GM10248 (cell line): ENCODE data around the gene RUNX1.

ENCODE experiments used
- CTCF ChIA-PET: fragments of 300-600 bp; sonication (Branson Sonifier 250); formaldehyde crosslinking; extraction: SDS; loops from one replicate; lab custom pipeline; 2021; ENCODE audit warnings: antibody characterized with exemption; lab: Yijun Ruan, JAX
- POLR2A ChIA-PET: fragments of 350-650 bp; sonication (Branson Sonifier 250); formaldehyde crosslinking; extraction: SDS; loops from one replicate; lab custom pipeline; 2020; ENCODE audit warnings: antibody characterized with exemption; lab: Yijun Ruan, JAX
- DNase-seq: peaks from one replicate; pipeline ENCODE4 v3.0.0; 2012; ENCODE audit errors: extremely low spot score
- TF ChIP-seq, protein P1 (sequence below): IDR thresholded peaks from 2 replicates; pipeline ENCODE4 v1.5.1; 2012; ENCODE audit warnings: mild to moderate bottlenecking, low read depth; ENCODE audit errors: extremely low read depth, missing control alignments, control extremely low read depth

The RUNX1 gene

DNA sequence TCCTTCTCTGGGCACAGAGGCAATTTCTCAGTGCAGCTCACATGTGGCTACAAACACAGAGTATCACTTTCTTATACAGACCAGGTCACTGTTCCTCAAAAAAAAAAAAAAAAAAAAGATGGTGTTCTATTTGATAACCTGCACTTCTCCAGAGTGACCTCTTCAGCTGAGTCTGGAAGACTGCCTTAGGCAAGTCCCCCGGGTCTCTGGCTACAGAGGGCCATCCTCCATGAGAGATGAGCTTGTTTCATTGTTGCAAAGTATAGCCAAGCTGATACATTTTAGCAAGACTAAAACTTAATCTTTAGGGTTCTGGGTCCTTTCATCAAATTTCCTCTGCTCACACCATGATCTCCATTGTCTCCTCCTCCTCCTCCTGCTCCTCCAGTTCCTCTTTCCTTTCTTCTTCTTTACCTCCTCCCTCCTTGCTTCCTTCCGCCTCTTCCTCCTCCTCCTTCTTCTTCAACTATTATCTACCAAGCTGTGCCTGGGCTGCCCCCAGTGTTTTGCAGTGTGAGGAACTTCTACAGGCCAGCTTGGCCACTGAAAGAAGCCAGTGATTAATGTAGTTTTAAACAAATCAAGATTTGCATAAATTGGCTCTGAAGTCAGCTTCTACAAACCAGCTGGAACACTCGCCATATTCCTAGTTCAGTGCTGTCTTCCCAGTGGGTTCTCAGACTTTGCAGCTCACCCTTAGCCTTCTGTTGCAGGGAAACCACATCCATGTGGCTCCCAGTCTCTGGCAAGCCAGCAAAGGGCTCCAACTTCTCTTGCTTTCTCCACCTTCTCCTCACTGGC, 139.4 kb downstream of the RUNX1 start:
- ChIA-PET POLR2A (no interaction called here), CTCF (interaction anchor here (0.6 to 1.3 kb wide), 3 partner anchors 11 to 142 kb away, joined by 3 to 4 read pairs (median 4); no protein-coding TSS in a partner anchor)
- DNase-seq = no peak
- TF ChIP-seq, protein P1, sequence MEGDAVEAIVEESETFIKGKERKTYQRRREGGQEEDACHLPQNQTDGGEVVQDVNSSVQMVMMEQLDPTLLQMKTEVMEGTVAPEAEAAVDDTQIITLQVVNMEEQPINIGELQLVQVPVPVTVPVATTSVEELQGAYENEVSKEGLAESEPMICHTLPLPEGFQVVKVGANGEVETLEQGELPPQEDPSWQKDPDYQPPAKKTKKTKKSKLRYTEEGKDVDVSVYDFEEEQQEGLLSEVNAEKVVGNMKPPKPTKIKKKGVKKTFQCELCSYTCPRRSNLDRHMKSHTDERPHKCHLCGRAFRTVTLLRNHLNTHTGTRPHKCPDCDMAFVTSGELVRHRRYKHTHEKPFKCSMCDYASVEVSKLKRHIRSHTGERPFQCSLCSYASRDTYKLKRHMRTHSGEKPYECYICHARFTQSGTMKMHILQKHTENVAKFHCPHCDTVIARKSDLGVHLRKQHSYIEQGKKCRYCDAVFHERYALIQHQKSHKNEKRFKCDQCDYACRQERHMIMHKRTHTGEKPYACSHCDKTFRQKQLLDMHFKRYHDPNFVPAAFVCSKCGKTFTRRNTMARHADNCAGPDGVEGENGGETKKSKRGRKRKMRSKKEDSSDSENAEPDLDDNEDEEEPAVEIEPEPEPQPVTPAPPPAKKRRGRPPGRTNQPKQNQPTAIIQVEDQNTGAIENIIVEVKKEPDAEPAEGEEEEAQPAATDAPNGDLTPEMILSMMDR = no peak

DNA sequence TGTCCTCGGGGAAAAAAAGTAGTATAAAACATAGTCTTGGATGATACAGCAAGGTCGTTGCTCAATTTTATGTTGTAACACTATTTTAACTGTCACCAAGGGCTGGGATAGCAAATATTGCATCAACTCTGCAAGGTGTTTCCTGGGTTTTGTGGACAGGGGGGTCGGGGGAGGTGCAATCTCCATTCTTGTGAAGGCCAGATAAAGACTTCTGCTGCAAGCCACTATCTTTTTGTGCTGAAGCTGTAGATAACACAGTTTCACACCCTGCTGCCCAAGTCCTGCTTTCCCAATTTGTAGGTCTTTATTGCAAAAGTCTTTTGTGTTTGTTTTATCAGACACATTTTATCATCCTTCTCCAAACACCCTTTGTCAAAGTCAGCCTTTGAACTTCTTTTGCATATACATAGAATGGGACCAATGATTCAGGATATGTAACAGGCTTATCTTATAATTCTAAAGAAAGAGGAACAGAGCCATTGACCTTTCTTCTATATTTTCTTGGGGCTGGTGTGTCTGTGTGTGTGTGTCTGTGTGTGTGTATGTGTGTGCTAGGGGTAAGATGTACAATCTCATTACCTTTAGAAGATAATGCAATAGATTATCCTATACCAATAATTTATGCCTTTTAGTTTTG, 140.6 kb downstream of the RUNX1 start:
- ChIA-PET POLR2A (no interaction called here), CTCF (interaction anchor here (1.0 kb wide), 1 partner anchor 531 kb away, joined by 3 read pairs; no protein-coding TSS in a partner anchor)
- TF ChIP-seq, protein P1 = no peak
- no peak for DNase-seq

DNA sequence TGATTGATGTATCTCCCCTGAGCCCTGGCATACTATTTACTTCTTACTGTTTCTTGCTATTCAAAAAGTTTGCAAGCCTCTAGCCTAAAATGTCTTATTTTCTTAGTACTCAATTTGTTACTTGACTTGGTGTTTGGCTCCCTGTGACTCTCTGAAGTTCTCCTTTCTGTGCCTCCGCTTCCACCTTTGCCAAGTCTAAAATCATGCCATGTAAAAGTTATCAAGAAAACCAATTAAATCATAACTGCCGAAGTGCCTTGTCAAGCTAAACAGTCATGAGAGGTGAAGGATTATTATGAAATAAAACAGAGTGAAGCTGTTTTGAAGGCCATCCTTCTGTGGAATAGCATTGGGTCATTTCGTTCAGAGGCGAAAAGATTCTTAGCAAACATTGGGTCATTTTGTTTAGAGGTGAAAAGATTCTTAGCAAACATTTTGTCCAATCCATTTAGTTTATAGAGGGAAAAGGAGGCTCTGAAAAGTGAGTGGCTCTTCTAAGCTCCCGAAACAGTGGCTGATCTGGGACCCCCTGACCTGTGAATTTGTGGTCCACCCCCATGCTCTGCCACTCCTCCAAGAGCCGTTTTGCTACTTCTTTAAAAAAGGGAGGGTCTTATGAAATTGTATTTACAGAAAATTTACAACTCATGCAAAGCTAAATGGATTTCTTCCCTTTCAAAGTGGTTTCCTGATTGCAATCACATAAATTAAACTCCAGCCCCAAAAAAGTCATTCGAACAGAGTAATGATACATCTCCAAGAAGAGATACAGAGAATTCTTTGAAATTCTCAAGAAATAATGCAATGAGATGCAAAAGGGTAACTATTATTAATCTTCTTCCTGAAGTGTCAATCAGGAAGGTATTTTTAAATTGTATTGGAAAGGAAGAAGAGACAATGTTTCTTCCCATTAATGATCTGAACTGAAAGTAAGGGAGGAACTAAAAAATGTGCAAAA, 141.4 kb downstream of the RUNX1 start:
- CTCF ChIA-PET = interaction anchor here (1.0 to 2.9 kb wide), 2 partner anchors 18 to 532 kb away, joined by 3 to 10 read pairs; no protein-coding TSS in a partner anchor
- TF ChIP-seq, protein P1 = no peak
- POLR2A ChIA-PET = no interaction called here
- no peak for DNase-seq

DNA sequence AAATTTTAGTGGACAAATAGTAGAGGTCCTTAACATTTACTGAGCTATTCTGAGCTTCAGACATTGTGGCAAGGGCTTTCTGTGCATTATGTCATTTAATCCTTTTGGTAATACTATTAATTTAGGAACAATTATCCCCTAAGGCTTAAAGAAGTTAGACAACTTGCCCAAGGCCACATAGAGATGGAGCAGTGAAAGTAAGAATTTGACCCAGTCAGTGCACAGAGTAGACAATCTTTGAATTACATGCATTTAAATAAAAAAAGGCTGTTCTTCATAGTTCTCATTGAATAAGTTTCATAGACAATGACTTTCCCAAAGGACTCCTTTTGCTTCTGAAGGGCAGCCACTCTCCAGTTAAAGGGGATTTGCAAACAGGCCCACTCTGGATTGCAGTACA, 142.7 kb downstream of the RUNX1 start:
- CTCF ChIA-PET = interaction anchor here (2.9 kb wide), 1 partner anchor 16 kb away, joined by 10 read pairs; no protein-coding TSS in a partner anchor
- no peak for DNase-seq
- TF ChIP-seq, protein P1 = no peak
- POLR2A ChIA-PET = no interaction called here

DNA sequence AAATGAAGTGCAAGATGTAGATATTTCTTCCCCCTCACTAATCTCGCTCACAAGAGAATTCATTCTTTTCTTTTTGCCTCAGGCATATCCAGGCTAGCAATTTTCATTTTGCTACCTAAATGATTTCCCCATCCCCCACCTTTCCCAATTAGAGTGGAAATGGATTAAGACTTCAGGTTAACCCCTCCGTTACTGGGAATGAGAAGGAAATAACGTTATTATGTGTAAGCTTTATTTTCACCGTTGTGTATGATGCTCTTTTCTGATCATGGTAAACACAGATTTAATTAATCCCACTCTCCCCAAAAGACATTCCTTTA, 143.9 kb downstream of the RUNX1 start:
- no peak for DNase-seq
- TF ChIP-seq, protein P1 = no peak
- ChIA-PET POLR2A (no interaction called here), CTCF (interaction anchor here (2.9 kb wide), 1 partner anchor 15 kb away, joined by 10 read pairs; no protein-coding TSS in a partner anchor)
